Measurements from ENCODE around the gene PTPRB.

GRCh38 chr12:70513426-70513825 is 123.8 kb downstream of the PTPRB start:
- TF ChIP-seq CTCF (IDR thresholded peaks at IDR 0.05; ENCODE audit: low read length) (no peak), EZH2 (IDR thresholded peaks at IDR 0.05; ENCODE audit: borderline replicate concordance, low read length) (no peak)

All from OCI-LY1 (cell line).